Measurements from ENCODE around the gene VPS13D.
"Not testable (repeated sequence)": the region's sequence is repeated elsewhere in the genome, so short reads cannot be mapped to it uniquely, and the experiment has no call there.

DNA sequence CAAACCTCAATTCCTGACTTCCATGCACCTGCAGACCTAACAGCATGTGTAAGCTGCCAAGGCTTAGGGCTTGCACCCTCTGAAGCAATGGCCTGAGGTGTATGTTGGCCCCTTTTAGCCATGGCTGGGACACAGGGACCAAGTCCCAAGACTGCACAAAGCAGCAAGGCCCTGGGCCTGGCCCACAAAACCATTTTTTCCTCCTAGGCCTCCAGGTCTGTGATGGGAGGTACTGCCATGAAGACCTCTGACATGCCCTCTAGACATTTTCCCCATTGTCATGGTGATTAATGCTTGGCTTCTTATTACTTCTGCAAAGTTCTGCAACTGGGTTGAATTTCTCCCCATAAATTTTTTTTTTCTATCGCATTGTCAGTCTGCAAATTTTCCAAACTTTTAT is 7.1 kb upstream of the VPS13D start:
- TF ChIP-seq EGR1 (IDR thresholded peaks at IDR 0.05; ENCODE audit: low read depth); EZH2phosphoT487 (IDR thresholded peaks at IDR 0.05; ENCODE audit: borderline replicate concordance); POLR2AphosphoS5 (IDR thresholded peaks at IDR 0.05; ENCODE audit: low read depth, low read length); SRF (IDR thresholded peaks at IDR 0.05; ENCODE audit: low read depth); ZNF274 (IDR thresholded peaks at IDR 0.05; ENCODE audit: low read depth, low read length); POLR2A (IDR thresholded peaks at IDR 0.05; ENCODE audit: borderline replicate concordance, extremely low read depth, insufficient read depth, insufficient read length); EZH2 (IDR thresholded peaks at IDR 0.05); CEBPB (IDR thresholded peaks at IDR 0.05; ENCODE audit: low read depth): not testable (repeated sequence)
- TF ChIP-seq, protein P1, sequence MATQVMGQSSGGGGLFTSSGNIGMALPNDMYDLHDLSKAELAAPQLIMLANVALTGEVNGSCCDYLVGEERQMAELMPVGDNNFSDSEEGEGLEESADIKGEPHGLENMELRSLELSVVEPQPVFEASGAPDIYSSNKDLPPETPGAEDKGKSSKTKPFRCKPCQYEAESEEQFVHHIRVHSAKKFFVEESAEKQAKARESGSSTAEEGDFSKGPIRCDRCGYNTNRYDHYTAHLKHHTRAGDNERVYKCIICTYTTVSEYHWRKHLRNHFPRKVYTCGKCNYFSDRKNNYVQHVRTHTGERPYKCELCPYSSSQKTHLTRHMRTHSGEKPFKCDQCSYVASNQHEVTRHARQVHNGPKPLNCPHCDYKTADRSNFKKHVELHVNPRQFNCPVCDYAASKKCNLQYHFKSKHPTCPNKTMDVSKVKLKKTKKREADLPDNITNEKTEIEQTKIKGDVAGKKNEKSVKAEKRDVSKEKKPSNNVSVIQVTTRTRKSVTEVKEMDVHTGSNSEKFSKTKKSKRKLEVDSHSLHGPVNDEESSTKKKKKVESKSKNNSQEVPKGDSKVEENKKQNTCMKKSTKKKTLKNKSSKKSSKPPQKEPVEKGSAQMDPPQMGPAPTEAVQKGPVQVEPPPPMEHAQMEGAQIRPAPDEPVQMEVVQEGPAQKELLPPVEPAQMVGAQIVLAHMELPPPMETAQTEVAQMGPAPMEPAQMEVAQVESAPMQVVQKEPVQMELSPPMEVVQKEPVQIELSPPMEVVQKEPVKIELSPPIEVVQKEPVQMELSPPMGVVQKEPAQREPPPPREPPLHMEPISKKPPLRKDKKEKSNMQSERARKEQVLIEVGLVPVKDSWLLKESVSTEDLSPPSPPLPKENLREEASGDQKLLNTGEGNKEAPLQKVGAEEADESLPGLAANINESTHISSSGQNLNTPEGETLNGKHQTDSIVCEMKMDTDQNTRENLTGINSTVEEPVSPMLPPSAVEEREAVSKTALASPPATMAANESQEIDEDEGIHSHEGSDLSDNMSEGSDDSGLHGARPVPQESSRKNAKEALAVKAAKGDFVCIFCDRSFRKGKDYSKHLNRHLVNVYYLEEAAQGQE (IDR thresholded peaks at IDR 0.05; ENCODE audit: low read depth): not testable (repeated sequence)
- TF ChIP-seq, protein P2, sequence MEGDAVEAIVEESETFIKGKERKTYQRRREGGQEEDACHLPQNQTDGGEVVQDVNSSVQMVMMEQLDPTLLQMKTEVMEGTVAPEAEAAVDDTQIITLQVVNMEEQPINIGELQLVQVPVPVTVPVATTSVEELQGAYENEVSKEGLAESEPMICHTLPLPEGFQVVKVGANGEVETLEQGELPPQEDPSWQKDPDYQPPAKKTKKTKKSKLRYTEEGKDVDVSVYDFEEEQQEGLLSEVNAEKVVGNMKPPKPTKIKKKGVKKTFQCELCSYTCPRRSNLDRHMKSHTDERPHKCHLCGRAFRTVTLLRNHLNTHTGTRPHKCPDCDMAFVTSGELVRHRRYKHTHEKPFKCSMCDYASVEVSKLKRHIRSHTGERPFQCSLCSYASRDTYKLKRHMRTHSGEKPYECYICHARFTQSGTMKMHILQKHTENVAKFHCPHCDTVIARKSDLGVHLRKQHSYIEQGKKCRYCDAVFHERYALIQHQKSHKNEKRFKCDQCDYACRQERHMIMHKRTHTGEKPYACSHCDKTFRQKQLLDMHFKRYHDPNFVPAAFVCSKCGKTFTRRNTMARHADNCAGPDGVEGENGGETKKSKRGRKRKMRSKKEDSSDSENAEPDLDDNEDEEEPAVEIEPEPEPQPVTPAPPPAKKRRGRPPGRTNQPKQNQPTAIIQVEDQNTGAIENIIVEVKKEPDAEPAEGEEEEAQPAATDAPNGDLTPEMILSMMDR (IDR thresholded peaks at IDR 0.05 in 2 of 3, conservative IDR thresholded peaks at IDR 0.05 in 1 of 3; ENCODE audit: borderline replicate concordance in 1 of 3, insufficient read depth in 1 of 3, low read depth in 2 of 3, low read length in 2 of 3): not testable (repeated sequence)

Measured in HCT116 (cell line).